NCI-H1930 (cell line): Measurements from ENCODE around the gene NDUFB7.
"Not testable (repeated sequence)": the region's sequence is repeated elsewhere in the genome, so short reads cannot be mapped to it uniquely, and the experiment has no call there.

Experiments used
- DNase-seq, 2 experiments: peaks; one replicate each; lab custom pipeline; 2025; lab: John Stamatoyannopoulos, UW

Gene NDUFB7

GRCh38 chr19:14553042-14553938, 18.6 kb downstream of the NDUFB7 start:
- no peak for DNase-seq

DNA sequence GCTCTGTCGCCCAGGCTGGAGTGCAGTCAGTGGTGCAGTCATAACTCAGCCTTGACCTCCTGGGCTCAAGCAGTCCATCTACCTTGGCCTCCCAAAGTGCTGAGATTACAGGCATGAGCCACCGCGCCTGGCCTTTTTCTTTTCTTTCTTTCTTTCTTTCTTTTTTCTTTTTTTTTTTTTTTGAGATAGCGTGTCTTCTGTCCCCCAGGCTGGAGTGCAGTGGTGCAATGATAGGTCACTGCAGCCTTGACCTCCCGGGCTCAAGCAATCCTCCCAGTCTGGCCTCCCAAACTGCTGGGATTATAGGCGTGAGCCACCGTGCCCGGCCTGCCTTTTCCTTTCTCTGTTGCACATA, 19.9 kb downstream of the NDUFB7 start:
- not testable (repeated sequence) for DNase-seq

DNA sequence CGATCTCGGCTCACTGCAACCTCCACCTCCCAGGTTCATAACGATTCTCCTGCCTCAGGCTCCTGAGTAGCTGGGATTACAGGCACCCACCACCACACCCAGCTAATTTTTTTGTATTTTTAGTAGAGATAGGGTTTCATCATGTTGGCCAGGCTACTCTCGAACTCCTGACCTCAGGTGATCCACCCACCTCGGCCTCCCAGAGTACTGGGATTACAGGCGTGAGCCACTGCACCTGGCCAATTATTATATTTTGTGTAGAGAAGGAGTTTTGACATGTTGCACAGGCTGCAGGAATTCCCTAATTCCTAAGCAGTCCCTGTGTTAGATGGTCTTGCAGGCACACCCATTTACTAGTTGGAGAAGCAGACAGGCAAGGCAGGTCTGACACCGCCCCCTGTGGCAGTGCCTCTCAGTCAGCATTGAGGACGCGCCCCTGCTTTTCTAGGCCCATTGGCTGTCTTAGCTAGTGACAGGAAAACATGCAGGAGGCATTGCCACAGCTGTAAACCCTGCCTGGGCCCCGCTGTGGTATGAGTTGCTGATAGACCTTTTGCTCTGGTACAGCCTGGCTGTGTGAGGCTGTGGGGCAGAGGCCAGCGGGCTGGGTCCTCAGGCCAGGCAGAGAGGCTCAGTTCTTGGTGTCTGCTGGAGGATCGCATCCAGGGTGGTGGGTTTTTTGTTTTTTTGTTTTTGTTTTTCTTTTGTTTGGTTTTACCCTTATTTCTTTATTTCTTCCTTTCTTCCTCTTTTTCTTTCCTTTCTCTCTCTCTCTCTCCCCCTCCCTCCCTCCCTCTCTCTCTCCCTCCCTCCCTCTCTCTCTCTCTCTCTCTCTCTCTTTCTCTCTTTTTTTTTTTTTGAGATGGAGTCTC, 20.5 kb downstream of the NDUFB7 start:
- DNase-seq, result not testable (repeated sequence)

DNA sequence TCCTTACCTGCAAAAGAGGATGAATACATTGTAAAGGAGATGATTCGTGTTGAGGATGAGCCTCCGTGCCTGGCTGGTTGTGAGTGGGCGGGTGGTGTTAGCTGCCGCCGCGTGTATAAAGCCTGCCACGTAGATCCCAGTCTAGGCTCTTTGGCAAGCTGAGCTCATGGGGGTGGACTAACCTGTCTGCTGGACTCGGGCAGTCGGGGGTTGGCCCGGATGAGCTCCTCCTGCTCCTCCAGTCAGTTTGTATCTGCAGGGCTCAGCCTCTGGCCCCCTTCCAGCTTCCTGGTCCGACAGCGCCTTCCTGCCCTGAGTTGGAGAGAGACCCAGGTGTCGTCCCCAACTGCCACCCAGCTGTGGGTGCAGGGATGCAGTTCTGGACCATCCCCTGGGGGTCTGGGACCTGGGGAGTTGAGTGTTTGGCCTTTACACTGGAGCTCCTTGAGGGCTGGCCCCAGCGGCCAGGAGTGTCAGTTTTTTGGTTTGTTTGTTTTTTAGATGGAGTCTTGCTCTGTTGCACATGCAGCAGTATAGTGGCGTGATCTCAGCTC, 21.6 kb downstream of the NDUFB7 start:
- DNase-seq, result no peak

- no peak for DNase-seq
Measured at GRCh38 chr19:14545716-14546082, 26.2 kb downstream of the NDUFB7 start.

- DNase-seq, result no peak
Measured at GRCh38 chr19:14544977-14545715, 26.7 kb downstream of the NDUFB7 start.

GRCh38 chr19:14544047-14544446, 27.8 kb downstream of the NDUFB7 start:
- no peak for DNase-seq

DNA sequence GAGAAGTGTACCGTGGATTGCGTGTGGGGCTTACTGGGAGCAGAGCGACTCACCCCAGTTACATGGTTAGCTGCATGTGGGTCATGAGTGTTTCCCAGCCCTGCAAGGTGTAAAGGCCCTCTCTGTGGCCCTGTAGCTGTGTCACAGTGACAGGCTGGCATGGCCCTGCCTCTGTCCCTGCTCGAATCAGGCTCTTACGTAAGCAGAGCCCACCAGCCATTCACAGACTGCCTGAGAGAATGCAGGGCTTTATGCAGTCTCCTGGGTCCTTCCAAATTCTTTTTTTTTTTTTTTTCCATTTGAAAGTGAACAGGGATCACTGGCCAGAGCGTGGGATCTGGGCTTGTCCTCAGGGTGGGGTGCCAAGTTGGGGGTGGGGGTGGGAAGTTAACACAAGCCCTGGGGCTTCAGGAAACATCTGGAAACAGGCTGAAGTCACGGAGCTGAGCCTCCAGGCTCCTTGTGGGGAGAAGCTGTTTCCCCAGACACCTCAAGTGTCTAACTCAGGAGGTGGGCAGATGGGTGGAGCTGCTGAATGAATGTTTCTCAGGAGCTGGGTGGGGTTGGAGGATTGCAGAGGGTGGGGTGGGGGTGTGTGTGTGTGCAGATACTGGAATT, 29.0 kb downstream of the NDUFB7 start:
- DNase-seq, result no peak

- not testable (repeated sequence) for DNase-seq
Measured at GRCh38 chr19:14541979-14542378, 29.9 kb downstream of the NDUFB7 start.

DNA sequence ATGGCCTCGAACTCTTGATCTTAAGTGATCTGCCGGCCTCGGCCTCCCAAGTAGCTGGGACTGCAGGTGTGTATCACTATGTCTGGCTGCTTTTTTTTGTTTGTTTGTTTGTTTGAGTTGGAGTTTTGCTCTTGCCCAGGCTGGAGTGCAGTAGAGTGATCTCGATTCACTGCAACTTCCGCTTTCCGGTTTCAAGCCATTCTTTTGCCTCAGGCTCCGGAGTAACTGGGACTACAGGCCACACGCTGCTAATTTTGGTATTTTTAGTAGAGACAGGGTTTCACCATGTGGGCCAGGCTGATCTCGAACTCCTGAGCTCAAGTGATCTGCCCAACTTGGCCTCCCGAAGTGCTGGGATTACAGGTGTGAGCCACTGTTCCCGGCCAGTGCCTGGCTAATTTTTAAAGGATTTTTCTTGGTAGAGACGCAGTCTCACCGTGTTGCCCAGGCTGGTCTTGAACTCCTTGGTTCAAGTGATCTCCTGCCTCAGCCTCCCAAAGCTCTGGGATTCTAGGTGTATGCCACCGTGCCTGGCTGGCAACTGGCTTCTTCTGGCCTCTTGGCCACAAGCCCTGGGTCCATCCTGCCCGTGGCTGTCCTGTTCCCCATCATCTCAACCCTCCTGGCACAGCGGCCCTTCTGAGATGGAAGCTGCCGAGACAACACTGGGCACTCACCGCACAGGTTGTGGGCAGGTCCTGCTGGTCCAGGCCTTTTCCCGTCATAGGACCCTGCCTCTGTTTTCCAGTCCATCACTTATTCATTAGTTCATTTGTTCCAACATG, 30.9 kb downstream of the NDUFB7 start:
- DNase-seq, result no peak

GRCh38 chr19:14536926-14537692, 34.8 kb downstream of the NDUFB7 start:
- no peak for DNase-seq

DNA sequence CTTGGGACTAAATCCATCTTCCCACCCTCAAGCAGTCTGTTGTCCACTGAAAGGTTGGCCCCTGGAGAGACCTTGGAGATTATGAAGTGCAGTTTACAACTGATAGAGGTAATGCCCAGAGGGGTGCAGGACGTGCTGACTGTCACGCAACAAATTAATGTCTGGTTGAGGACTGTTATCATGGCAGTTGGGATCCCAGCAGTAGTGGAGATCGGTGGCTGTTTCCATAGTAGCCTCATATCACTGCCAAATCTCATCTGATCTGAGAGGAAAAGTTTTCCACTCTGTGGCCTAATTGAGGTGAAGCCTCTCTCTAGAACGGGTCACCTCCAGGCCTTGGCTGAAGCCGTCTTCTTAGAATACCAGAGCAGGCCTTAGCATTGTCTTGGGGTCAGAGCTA, 38.4 kb downstream of the NDUFB7 start:
- DNase-seq, result no peak

DNA sequence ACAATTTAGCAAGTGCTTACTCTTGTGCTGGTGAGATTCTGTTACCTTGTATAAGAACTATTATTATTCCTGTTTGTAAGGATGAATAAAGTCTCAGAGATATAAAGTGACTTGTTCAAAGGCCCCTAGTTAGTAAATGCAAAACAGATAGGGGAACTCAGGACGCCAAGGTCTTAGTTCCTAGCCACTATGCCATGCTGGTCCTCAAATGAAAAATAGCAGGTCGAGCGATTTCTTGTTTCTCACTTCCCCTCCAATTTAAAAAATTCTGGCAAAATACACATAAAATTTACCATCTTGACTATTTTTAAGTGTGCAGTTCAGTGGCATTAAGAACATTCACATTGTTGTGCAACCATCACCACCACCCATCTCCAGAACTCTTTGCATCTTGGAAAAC, 41.4 kb downstream of the NDUFB7 start:
- no peak for DNase-seq

DNA sequence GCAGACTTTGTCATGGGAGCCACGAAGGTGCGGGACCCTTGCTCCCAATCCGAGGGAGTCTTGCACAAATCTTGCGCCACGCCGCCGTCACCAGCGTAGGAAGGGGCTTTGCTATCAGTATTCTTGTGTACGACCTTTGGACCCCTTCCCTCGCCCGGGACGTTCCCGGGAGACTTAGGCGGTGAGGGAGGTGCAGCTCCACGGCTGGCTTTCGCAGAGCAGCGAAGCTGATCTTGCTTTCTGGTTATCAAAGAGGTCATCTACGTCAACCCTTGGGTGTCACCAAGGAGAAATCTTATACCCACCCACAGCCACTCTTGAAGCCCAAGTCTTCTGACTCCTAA, 41.9 kb downstream of the NDUFB7 start:
- DNase-seq, result no peak

- DNase-seq, result peak; percentile 98
Measured at GRCh38 chr19:14529254-14530004, 42.4 kb downstream of the NDUFB7 start, which contains the start of gene TECR. Gene TECR (plus strand): TSS chr19:14529594. CDS start chr19:14529697, 103 bp downstream.

DNA sequence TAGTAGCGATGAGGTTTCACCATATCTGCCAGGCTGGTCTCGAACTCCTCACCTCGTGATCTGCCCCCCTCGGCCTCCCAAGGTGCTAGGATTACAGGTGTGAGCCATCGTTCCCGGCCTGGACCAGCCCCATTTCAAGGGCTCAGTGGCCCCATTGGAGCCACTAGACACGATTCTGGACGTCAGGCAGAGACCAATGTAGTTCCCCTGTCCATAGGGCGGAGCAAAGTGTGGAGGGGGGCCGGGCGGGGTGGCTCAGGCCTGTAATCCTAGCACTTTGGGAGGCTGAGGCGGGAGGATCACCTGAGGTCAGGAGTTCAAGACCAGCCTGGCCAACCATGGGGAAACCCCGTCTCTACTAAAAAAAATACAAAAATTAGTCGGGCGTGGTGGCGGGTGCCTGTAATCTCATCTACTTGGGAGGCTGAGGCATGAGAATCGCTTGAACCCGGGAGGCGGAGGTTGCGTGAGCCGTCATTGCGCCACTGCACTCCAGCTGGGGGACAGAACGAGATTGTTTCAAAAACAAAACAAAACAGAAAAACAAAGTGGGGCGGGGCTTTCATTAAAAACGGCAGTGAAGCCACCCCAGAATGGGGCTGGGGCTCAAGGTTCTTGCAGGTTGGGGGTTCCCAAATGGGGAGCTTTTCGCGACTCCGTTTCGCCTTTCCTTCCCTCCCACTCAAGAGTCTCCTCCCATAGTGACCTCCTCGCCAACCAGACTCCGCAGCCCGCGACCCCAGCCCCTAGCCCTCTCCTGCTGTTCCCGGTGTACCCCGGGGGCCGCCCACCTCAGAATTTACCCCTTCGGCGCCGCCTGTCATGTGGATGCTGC, 43.2 kb downstream of the NDUFB7 start:
- DNase-seq, result no peak

- DNase-seq, result no peak
Measured at GRCh38 chr19:14526423-14526822, 45.4 kb downstream of the NDUFB7 start.

- DNase-seq, result no peak
Measured at GRCh38 chr19:14525729-14526128, 46.1 kb downstream of the NDUFB7 start.
